ENCODE data around the gene GCNT2.
"Not testable (repeated sequence)": the region's sequence is repeated elsewhere in the genome, so short reads cannot be mapped to it uniquely, and the experiment has no call there.

Gene GCNT2

DNA sequence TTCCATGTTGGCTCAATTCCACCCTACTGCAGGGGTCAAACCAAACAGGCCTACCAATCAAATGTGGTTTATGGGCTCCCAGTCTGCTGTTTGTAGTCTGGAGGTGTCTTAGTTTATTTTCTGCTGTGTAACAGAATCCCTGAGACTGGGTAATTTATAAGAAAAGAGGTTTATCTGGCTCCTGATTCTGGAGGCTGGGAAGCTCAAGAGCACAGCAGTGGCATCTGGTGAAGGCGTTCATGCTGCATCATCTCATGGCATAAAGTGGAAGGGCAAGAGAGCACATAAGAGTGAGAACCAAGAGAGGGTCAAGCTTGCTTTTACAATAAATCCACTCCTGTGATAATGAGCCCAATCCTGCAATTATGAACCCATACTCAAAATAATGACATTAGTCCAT is 87.9 kb downstream of the GCNT2 start:
- no peak for DNase-seq

DNA sequence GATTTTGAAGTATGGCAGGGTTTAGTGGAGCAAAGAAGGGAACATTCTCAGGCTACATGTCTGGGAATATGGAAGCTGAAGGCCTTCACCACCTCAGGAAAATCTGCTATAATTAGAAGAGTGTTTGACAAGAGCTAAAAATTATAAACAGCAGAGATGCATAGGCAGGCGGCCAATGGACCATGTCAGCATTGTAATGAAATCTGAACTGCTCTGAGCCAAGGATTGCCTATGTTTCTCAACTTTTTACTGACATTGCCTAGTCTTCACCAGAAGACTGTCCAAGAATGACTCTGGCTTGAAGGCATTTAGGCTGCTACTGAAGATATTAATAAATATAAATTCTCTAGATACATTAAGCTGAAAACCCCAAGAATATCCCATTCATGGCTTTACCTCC is 89.1 kb downstream of the GCNT2 start:
- no peak for DNase-seq

GRCh38 chr6:10612161-10612560 is 91.0 kb downstream of the GCNT2 start:
- DNase-seq = no peak

- no peak for DNase-seq
Observed at GRCh38 chr6:10613077-10613476, 91.9 kb downstream of the GCNT2 start.

DNA sequence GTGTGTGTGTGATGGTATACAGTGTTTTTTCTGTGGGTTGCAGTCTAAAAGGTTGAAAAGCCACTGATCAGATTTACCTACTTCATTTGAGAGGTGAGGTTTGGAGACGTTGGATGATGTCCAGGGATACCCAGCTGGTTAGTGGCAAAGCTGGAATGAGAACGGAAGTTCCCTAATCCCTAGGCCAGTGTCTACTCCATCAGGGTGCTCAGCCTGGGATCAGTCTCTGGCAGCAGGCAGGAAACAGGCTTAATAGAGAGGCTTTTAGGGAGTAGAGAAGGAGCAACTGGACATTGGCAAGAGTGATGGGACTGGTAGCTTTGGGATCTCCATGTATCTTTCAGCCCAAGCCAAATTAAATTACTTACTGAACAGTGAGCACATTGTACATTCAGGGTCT is 92.6 kb downstream of the GCNT2 start:
- DNase-seq = no peak

DNA sequence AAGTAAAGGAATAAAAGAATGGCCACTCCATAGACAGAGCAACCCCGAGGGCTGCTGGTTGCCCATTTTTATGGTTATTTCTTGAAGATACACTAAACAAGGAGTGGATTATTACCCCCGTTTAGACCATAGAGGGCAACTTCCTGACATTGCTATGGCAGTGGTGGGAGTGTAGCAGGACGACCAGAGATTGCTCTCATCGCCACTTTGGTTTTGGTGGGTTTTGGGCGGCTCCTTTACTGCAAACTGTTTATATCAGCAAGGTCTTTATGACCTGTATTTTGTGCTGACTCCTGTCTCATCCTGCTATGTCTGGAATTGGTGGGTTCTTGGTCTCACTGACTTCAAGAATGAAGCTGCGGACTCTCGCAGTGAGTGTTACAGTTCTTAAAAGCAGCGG is 94.5 kb downstream of the GCNT2 start:
- DNase-seq = no peak

- not testable (repeated sequence) for DNase-seq
Observed at GRCh38 chr6:10616266-10616665, 95.1 kb downstream of the GCNT2 start.

DNA sequence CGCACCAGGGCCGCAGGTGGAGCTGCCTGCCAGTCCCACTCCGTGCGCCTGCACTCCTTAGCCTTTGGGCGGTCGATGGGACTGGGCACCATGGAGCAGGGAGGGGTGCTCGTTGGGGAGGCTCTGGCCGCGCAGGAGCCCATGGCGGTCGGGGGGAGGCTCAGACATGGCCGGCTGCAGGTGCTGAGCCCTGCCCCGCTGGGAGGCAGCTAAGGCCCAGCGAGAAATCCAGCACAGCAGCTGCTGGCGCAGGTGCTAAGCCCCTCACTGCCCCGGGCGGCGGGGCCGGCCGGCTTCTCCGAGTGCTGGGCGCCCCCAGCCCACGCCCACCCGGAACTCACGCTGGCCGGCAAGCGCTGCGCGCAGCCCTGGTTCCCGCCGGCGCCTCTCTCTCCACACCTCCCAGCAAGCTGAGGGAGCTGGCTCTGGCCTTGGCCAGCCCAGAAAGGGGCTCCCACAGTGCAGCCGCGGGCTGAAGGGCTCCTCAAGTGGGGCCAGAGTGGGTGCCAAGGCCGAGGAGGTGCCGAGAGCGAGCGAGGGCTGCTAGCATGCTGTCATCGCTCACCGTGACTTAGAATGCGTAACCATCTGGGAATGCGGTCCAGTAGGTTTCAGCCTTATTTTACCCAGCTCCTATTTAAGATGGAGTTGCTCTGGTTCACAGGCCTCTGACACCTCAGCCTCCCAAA is 96.0 kb downstream of the GCNT2 start:
- no peak for DNase-seq

- DNase-seq = no peak
Observed at GRCh38 chr6:10618409-10618808, 97.3 kb downstream of the GCNT2 start.

- no peak for DNase-seq
Observed at GRCh38 chr6:10621213-10621612, 100.1 kb downstream of the GCNT2 start.

DNA sequence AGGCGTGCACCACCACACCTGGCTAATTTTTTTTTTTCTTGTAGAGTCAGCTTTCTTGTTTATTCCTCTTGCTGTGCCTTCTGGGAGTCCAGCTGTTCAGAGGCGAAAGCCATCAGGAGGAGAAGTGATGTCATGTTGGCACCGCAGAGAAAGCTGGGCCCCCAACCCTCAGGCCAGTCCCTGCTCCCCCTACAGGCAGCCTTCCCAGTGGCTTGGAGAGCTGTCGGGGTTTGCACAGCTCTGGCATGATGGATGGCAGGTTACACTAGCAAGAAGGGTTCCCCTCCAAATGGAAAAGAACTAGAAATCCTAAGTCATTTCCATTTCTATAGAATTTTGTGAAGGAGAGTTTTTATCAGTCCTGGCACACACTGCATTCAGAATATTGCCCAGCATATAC is 100.7 kb downstream of the GCNT2 start:
- DNase-seq = no peak

GRCh38 chr6:10624836-10625235 is 103.7 kb downstream of the GCNT2 start:
- no peak for DNase-seq

GRCh38 chr6:10626154-10626741 is 105.1 kb downstream of the GCNT2 start:
- no peak for DNase-seq

DNA sequence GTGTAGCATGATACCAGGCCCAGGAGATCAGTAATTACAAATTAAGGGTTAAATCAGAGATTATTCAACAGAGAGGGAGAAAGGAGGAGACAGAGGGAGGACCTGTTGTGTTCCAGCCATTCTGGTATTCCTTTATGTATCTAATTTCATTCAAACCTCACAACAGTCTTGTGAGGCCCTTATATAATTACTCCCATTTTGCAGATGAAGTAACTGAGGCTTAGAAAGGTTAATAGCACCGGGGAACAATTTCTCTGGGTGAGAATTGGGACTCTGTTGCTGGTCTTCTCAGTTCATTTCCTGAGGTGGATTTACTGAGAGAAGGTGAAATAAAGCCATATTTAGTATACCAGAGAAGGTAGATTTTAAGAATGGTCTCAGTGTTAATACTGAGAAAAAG is 106.6 kb downstream of the GCNT2 start:
- DNase-seq = no peak

DNA sequence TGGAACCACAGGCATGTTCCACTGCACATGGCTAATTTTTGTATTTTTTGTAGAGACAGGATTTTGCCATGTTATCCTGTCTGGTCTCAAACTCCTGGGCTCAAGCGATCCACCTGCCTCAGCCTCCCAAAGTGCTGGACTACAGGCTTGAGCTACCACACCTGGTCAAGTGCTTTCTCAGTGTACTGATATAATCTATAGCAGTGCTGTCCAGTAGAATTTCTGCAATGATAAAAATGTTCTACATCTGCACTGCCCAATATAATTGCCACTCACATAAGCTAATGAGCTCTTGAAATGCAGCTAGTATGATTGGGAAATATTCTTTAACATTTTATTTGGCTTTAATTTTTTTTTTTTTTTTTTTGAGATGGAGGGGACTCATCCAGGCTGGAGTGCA is 109.0 kb downstream of the GCNT2 start:
- DNase-seq = no peak

DNA sequence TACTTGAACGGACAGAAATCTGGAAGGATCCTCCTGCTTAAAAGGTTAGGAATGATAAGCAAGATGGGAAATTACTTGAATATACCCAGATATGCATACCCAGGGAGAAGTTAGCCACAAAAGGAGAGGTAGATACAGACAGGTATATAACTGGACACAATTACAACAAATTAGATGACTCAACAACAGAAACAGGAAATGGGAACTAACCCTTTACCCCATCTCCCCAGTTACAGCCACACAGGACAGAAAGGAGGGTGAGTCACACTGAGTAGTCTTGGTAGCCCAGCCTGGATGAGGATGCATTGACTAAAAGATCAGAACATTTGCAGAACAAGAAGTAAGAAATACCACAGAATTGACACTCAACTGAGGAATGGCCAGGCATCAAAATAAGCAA is 112.1 kb downstream of the GCNT2 start:
- no peak for DNase-seq

DNA sequence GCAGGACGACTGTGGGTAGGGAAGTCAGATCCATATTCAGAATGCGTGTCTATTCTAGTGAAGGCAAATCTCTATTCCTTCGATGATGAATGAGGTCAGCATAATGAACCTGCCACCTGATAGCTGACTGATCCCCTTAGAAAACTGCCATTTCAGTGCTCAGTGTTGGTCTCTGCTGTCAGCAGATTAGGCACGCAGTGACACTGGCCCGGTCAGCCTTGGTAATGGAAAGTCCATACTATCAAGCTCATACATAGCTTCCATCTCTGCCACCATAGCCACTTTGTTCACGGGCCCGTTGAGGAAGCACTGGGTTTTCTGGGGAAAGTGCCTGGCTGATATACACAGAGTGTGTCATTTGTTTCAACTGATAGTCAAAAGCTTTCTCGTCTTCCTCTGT is 119.3 kb downstream of the GCNT2 start:
- no peak for DNase-seq

GRCh38 chr6:10641528-10641927 is 120.4 kb downstream of the GCNT2 start:
- no peak for DNase-seq

GRCh38 chr6:10643201-10643651 is 122.1 kb downstream of the GCNT2 start:
- no peak for DNase-seq

GRCh38 chr6:10644225-10644624 is 123.1 kb downstream of the GCNT2 start:
- DNase-seq = no peak

DNA sequence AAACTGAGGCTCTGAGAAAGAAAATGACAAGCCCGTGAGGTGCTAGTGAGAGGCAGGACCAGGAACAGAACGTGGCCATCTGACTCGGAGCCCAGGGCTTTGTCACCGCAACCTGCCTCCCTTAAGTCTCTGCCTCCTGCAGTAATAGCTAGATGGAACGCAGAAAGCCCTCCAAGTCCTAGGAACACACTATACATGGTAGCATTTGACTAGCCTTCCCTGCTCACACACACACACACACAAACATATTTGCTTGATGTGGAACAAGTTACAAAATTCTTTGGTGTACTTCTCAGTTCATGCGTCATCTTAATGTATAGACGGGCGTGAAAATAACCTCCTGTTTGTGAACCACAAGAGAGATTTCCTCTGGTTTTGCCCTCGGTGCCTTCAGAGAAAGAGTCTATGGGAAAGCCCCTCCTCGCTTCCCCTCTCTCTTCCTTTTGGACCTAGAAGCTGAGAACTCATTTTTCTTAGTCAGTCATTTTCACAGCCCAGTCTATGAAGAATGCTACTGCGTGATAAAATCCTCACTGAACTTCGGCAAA is 134.4 kb downstream of the GCNT2 start:
- no peak for DNase-seq

DNA sequence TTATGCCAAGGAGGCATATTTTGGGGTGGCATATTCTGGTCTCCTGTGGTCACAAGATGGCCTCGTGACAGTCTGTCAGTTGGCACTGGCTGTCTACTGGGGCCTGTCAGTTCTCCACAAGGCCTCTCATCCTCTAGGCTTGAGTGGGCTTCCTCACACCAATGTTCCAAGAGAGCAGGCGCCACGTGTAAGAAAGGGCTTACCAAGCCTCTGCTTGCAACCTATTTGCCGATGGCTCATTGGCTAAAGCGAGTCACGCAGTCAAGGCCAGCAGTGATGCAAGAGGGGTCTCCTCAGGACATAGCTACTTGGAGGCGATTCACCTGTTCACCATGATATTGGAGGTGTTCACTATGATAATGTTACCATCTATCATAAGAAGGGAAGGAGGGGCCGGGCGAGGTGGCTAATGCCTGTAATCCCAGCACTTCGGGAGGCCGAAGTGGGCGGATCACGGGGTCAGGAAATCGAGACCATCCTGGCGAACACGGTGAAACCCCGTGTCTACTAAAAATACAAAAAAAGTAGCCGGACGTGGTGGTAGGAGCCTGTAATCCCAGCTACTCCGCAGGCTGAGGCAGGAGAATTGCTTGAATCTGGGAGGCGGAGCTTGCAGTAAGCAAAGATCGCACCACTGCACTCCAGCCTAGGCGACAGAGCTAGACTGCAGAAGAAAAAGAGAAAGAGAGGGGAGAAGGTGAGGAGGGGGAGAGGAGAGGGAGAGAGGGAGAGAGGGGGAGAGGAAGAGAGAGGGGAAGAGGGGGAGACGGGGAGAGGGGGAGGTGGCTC is 138.0 kb downstream of the GCNT2 start:
- DNase-seq = no peak

Measured in anterior cingulate cortex (tissue), 58 donors.